T-helper 1 cell treated with Interleukin-12 subunit alpha and Interleukin-12 subunit beta and Interleukin-4 antibody, amounts not matched to agents 30 μg/mL and 1 μg/mL, for 36 hours (primary cell): ENCODE data around the gene ATXN1.

ENCODE experiments used
- H3K27ac Mint-ChIP-seq: one replicate; pipeline ENCODE4 v1.8.0; 2021; ENCODE audit warnings: mild to moderate bottlenecking, mixed read lengths
- H3K27me3 Mint-ChIP-seq: one replicate; pipeline ENCODE4 v1.8.0; 2021; ENCODE audit warnings: low read depth, mixed read lengths
- H3K36me3 Mint-ChIP-seq: one replicate; pipeline ENCODE4 v1.8.0; 2021; ENCODE audit warnings: low read depth, mixed read lengths
- H3K4me1 Mint-ChIP-seq: one replicate; pipeline ENCODE4 v1.8.0; 2021; ENCODE audit warnings: low read depth, mixed read lengths
- H3K4me3 Mint-ChIP-seq: one replicate; pipeline ENCODE4 v1.8.0; 2021; ENCODE audit warnings: mild to moderate bottlenecking, moderate library complexity, mixed read lengths
- H3K9me3 Mint-ChIP-seq: one replicate; pipeline ENCODE4 v1.8.0; 2021; ENCODE audit warnings: mixed read lengths

ATXN1 gene

GRCh38 chr6:16570946-16571345, 190.3 kb downstream of the ATXN1 start:
- H3K4me1 Mint-ChIP-seq = peaks cover 37% of the 10 kb centered on the region
- H3K36me3 Mint-ChIP-seq = peaks cover 24% of the 10 kb centered on the region
- no peaks in the 10 kb centered on the region for H3K27me3 Mint-ChIP-seq
- no peaks in the 10 kb centered on the region for H3K9me3 Mint-ChIP-seq
- H3K27ac Mint-ChIP-seq = no peak overlapping the region
- H3K4me3 Mint-ChIP-seq = no peak overlapping the region

GRCh38 chr6:16570221-16570553, 191.1 kb downstream of the ATXN1 start:
- H3K36me3 Mint-ChIP-seq = peaks cover 24% of the 10 kb centered on the region
- H3K4me1 Mint-ChIP-seq = peaks cover 33% of the 10 kb centered on the region
- no peak overlapping the region for H3K27ac Mint-ChIP-seq
- H3K27me3 Mint-ChIP-seq = no peaks in the 10 kb centered on the region
- no peak overlapping the region for H3K4me3 Mint-ChIP-seq
- no peaks in the 10 kb centered on the region for H3K9me3 Mint-ChIP-seq

GRCh38 chr6:16568128-16568527, 193.1 kb downstream of the ATXN1 start:
- Mint-ChIP-seq H3K4me1 (peaks cover 29% of the 10 kb centered on the region), H3K4me3 (no peak overlapping the region), H3K27ac (no peak overlapping the region), H3K9me3 (no peaks in the 10 kb centered on the region), H3K36me3 (peaks cover 22% of the 10 kb centered on the region), H3K27me3 (no peaks in the 10 kb centered on the region)

GRCh38 chr6:16567071-16567470, 194.2 kb downstream of the ATXN1 start:
- Mint-ChIP-seq H3K36me3 (peaks cover 20% of the 10 kb centered on the region), H3K27me3 (no peaks in the 10 kb centered on the region), H3K9me3 (no peaks in the 10 kb centered on the region), H3K27ac (no peak overlapping the region), H3K4me1 (peaks cover 20% of the 10 kb centered on the region), H3K4me3 (no peak overlapping the region)

GRCh38 chr6:16564436-16564835, 196.8 kb downstream of the ATXN1 start:
- Mint-ChIP-seq H3K4me1 (peaks cover 12% of the 10 kb centered on the region), H3K4me3 (no peak overlapping the region), H3K36me3 (peaks cover 6% of the 10 kb centered on the region), H3K27ac (no peak overlapping the region), H3K27me3 (no peaks in the 10 kb centered on the region), H3K9me3 (no peaks in the 10 kb centered on the region)

- Mint-ChIP-seq H3K36me3 (peaks cover 5% of the 10 kb centered on the region), H3K9me3 (no peaks in the 10 kb centered on the region), H3K4me1 (peaks cover 10% of the 10 kb centered on the region), H3K4me3 (no peak overlapping the region), H3K27me3 (no peaks in the 10 kb centered on the region), H3K27ac (no peak overlapping the region)
Observed at GRCh38 chr6:16563628-16564240, 197.5 kb downstream of the ATXN1 start.

GRCh38 chr6:16562498-16562897, 198.8 kb downstream of the ATXN1 start:
- Mint-ChIP-seq H3K4me3 (no peak overlapping the region), H3K27ac (no peak overlapping the region), H3K4me1 (peaks cover 4% of the 10 kb centered on the region), H3K36me3 (peaks cover 5% of the 10 kb centered on the region), H3K27me3 (no peaks in the 10 kb centered on the region), H3K9me3 (no peaks in the 10 kb centered on the region)

- H3K27me3 Mint-ChIP-seq = no peaks in the 10 kb centered on the region
- H3K4me1 Mint-ChIP-seq = peaks cover 1% of the 10 kb centered on the region
- no peak overlapping the region for H3K27ac Mint-ChIP-seq
- H3K4me3 Mint-ChIP-seq = no peak overlapping the region
- H3K9me3 Mint-ChIP-seq = no peaks in the 10 kb centered on the region
- H3K36me3 Mint-ChIP-seq = peaks cover 9% of the 10 kb centered on the region
Observed at GRCh38 chr6:16559071-16559470, 202.2 kb downstream of the ATXN1 start.

- Mint-ChIP-seq H3K4me1 (no peaks in the 10 kb centered on the region), H3K27me3 (no peaks in the 10 kb centered on the region), H3K36me3 (peaks cover 24% of the 10 kb centered on the region), H3K9me3 (no peaks in the 10 kb centered on the region), H3K27ac (no peak overlapping the region), H3K4me3 (no peak overlapping the region)
Observed at GRCh38 chr6:16555550-16555949, 205.7 kb downstream of the ATXN1 start.

- no peaks in the 10 kb centered on the region for H3K27me3 Mint-ChIP-seq
- no peaks in the 10 kb centered on the region for H3K9me3 Mint-ChIP-seq
- no peak overlapping the region for H3K4me3 Mint-ChIP-seq
- H3K36me3 Mint-ChIP-seq = peaks cover 27% of the 10 kb centered on the region
- no peaks in the 10 kb centered on the region for H3K4me1 Mint-ChIP-seq
- H3K27ac Mint-ChIP-seq = no peak overlapping the region
Observed at GRCh38 chr6:16553531-16553930, 207.7 kb downstream of the ATXN1 start.

GRCh38 chr6:16551466-16551865, 209.8 kb downstream of the ATXN1 start:
- peaks cover 33% of the 10 kb centered on the region for H3K36me3 Mint-ChIP-seq

GRCh38 chr6:16548121-16548520, 213.1 kb downstream of the ATXN1 start:
- Mint-ChIP-seq H3K4me3 (no peak overlapping the region), H3K27me3 (no peaks in the 10 kb centered on the region), H3K27ac (no peak overlapping the region), H3K36me3 (peaks cover 30% of the 10 kb centered on the region), H3K9me3 (no peaks in the 10 kb centered on the region), H3K4me1 (peaks cover 4% of the 10 kb centered on the region)

More at GRCh38 chr6:16551466-16551865, 209.8 kb downstream of the ATXN1 start:
- Mint-ChIP-seq H3K27me3 (no peaks in the 10 kb centered on the region), H3K9me3 (no peaks in the 10 kb centered on the region), H3K4me3 (no peak overlapping the region), H3K27ac (no peak overlapping the region), H3K4me1 (no peaks in the 10 kb centered on the region)

GRCh38 chr6:16547587-16547986, 213.7 kb downstream of the ATXN1 start:
- peaks cover 25% of the 10 kb centered on the region for H3K36me3 Mint-ChIP-seq
- no peaks in the 10 kb centered on the region for H3K9me3 Mint-ChIP-seq
- no peaks in the 10 kb centered on the region for H3K27me3 Mint-ChIP-seq
- H3K27ac Mint-ChIP-seq = no peak overlapping the region
- H3K4me3 Mint-ChIP-seq = no peak overlapping the region
- peaks cover 4% of the 10 kb centered on the region for H3K4me1 Mint-ChIP-seq

GRCh38 chr6:16546861-16547260, 214.4 kb downstream of the ATXN1 start:
- Mint-ChIP-seq H3K27ac (no peak overlapping the region), H3K4me1 (peaks cover 4% of the 10 kb centered on the region), H3K4me3 (no peak overlapping the region), H3K36me3 (peaks cover 28% of the 10 kb centered on the region), H3K9me3 (no peaks in the 10 kb centered on the region), H3K27me3 (no peaks in the 10 kb centered on the region)

GRCh38 chr6:16545382-16545781, 215.9 kb downstream of the ATXN1 start:
- peaks cover 9% of the 10 kb centered on the region for H3K4me1 Mint-ChIP-seq
- no peak overlapping the region for H3K27ac Mint-ChIP-seq
- H3K27me3 Mint-ChIP-seq = no peaks in the 10 kb centered on the region
- H3K36me3 Mint-ChIP-seq = peaks cover 22% of the 10 kb centered on the region
- no peak overlapping the region for H3K4me3 Mint-ChIP-seq
- H3K9me3 Mint-ChIP-seq = no peaks in the 10 kb centered on the region

GRCh38 chr6:16544521-16544920, 216.7 kb downstream of the ATXN1 start:
- H3K27ac Mint-ChIP-seq = no peak overlapping the region
- H3K4me3 Mint-ChIP-seq = no peak overlapping the region
- no peaks in the 10 kb centered on the region for H3K27me3 Mint-ChIP-seq
- peaks cover 23% of the 10 kb centered on the region for H3K36me3 Mint-ChIP-seq
- peaks cover 13% of the 10 kb centered on the region for H3K4me1 Mint-ChIP-seq
- no peaks in the 10 kb centered on the region for H3K9me3 Mint-ChIP-seq
